GM23338 (cell line): ENCODE data around the gene PARVB. TPM values are rescaled to one million over a fixed set of nuclear protein-coding genes. Genes with fewer than 3 reads are reported as not detected.

Experiments
- ATAC-seq: fragments of 200-7000 bp; cut with Tn5 transposase; 3 replicates; pipeline ENCODE4 v1.9.1; 2020
- DNase-seq: peaks from one replicate; pipeline ENCODE4 v3.0.0-alpha.2; 2015; ENCODE audit warnings: low spot score
- H2AFZ ChIP-seq: fragments of 200-600 bp; sonication (generic); 2 replicates; pipeline ENCODE4 v1.8.0; 2016; ENCODE audit warnings: antibody characterized with exemption, mild to moderate bottlenecking, moderate library complexity
- H3F3A ChIP-seq: fragments of 200-600 bp; sonication (generic); replicated peaks from 2 replicates; pipeline ENCODE4 v1.8.0; 2017; ENCODE audit warnings: antibody characterized with exemption, mixed run types, low read depth
- H3K27ac ChIP-seq: fragments of 200-600 bp; sonication (generic); 2 replicates; pipeline ENCODE4 v1.6.1; 2016; ENCODE audit warnings: low read depth
- H3K27me3 ChIP-seq: fragments of 200-600 bp; sonication (generic); 2 replicates; pipeline ENCODE4 v1.8.0; 2016; ENCODE audit warnings: mild to moderate bottlenecking, mixed run types, moderate library complexity; ENCODE audit not compliant: insufficient read depth
- H3K36me3 ChIP-seq: fragments of 200-600 bp; sonication (generic); 2 replicates; pipeline ENCODE4 v1.8.0; 2016; ENCODE audit warnings: mild to moderate bottlenecking; ENCODE audit not compliant: insufficient read depth
- H3K4me1 ChIP-seq: fragments of 200-600 bp; sonication (generic); 2 replicates; pipeline ENCODE4 v1.8.0; 2016; ENCODE audit warnings: mild to moderate bottlenecking, moderate library complexity; ENCODE audit not compliant: insufficient read depth
- H3K4me2 ChIP-seq: fragments of 200-600 bp; sonication (generic); 2 replicates; pipeline ENCODE4 v1.7.1; 2017; ENCODE audit warnings: mixed run types
- H3K4me3 ChIP-seq: fragments of 200-600 bp; sonication (generic); 2 replicates; pipeline ENCODE4 v1.6.1; 2016; ENCODE audit warnings: mixed run types
- H3K79me2 ChIP-seq: fragments of 200-600 bp; sonication (generic); replicated peaks from 2 replicates; pipeline ENCODE4 v1.8.0; 2017; ENCODE audit warnings: mild to moderate bottlenecking; ENCODE audit not compliant: insufficient read depth
- H3K9me2 ChIP-seq: fragments of 200-600 bp; sonication (generic); 2 replicates; pipeline ENCODE4 v1.8.0; 2017; ENCODE audit not compliant: insufficient read depth
- H4K20me1 ChIP-seq: fragments of 200-600 bp; sonication (generic); replicated peaks from 2 replicates; pipeline ENCODE4 v1.8.0; 2017; ENCODE audit warnings: mild to moderate bottlenecking; ENCODE audit not compliant: insufficient read depth
- H3K27ac Mint-ChIP-seq: 2 replicates; pipeline ENCODE4 v1.8.0; 2020; ENCODE audit warnings: inconsistent platforms, mild to moderate bottlenecking, moderate library complexity, mixed read lengths
- H3K27me3 Mint-ChIP-seq: 3 replicates; pipeline ENCODE4 v1.8.0; 2022; ENCODE audit warnings: low read depth, mild to moderate bottlenecking, moderate library complexity, mixed read lengths, inconsistent platforms; ENCODE audit not compliant: insufficient read depth, poor library complexity
- H3K36me3 Mint-ChIP-seq: 3 replicates; pipeline ENCODE4 v1.8.0; 2021; ENCODE audit warnings: low read depth, mild to moderate bottlenecking, inconsistent platforms, moderate library complexity, mixed read lengths
- H3K4me1 Mint-ChIP-seq: 3 replicates; pipeline ENCODE4 v1.8.0; 2020; ENCODE audit warnings: mild to moderate bottlenecking, inconsistent platforms, mixed read lengths
- H3K4me3 Mint-ChIP-seq: 3 replicates; pipeline ENCODE4 v1.8.0; 2021; ENCODE audit warnings: moderate library complexity, mild to moderate bottlenecking, inconsistent platforms, mixed read lengths
- H3K9me3 Mint-ChIP-seq: 3 replicates; pipeline ENCODE4 v1.8.0; 2020; ENCODE audit warnings: moderate library complexity, mild to moderate bottlenecking, inconsistent platforms, mixed read lengths
- CREB1 ChIP-seq: fragments of 250-450 bp; sonication (Bioruptor Pico); IDR thresholded peaks from 2 replicates; pipeline ENCODE4 v1.5.0; 2020; ENCODE audit warnings: low read depth, mild to moderate bottlenecking, moderate library complexity
- CTCF ChIP-seq, 2 experiments: fragments of 200-600 bp in 1 of 2; sonication (generic) in 1 of 2; conservative IDR thresholded peaks; 2 replicates each; pipeline versions ENCODE4 v1.5.1 to v1.6.1; 2016 to 2017; ENCODE audit warnings: antibody characterized with exemption in 2 of 2, low read depth in 2 of 2, mild to moderate bottlenecking in 2 of 2, moderate library complexity in 1 of 2
- ETS1 ChIP-seq: IDR thresholded peaks from 2 replicates; pipeline ENCODE4 v1.6.1; 2016; ENCODE audit warnings: antibody characterized with exemption
- EZH2 ChIP-seq: fragments of 200-600 bp; sonication (generic); IDR thresholded peaks from one replicate; pipeline ENCODE4 v1.8.0; 2017; ENCODE audit warnings: antibody characterized with exemption, mild to moderate bottlenecking, low read depth; ENCODE audit not compliant: unreplicated experiment
- EZH2phosphoT487 ChIP-seq: fragments of 200-600 bp; sonication (generic); IDR thresholded peaks from one replicate; pipeline ENCODE4 v1.8.1; 2018; ENCODE audit warnings: antibody characterized with exemption; ENCODE audit not compliant: unreplicated experiment
- JUNB ChIP-seq: IDR thresholded peaks from one replicate; pipeline ENCODE4 v1.6.1; 2016; ENCODE audit warnings: antibody characterized with exemption; ENCODE audit not compliant: unreplicated experiment
- NANOG ChIP-seq: IDR thresholded peaks from 2 replicates; pipeline ENCODE4 v1.6.1; 2016; ENCODE audit warnings: antibody characterized with exemption, borderline replicate concordance
- POLR2AphosphoS5 ChIP-seq: IDR thresholded peaks from 2 replicates; pipeline ENCODE4 v1.6.1; 2016; ENCODE audit warnings: antibody characterized with exemption, low read depth
- REST ChIP-seq: IDR thresholded peaks from one replicate; pipeline ENCODE4 v1.6.1; 2018; ENCODE audit warnings: antibody characterized with exemption; ENCODE audit not compliant: unreplicated experiment
- STAT1 ChIP-seq: IDR thresholded peaks from one replicate; pipeline ENCODE4 v1.6.1; 2016; ENCODE audit warnings: antibody characterized with exemption; ENCODE audit not compliant: unreplicated experiment
- ZNF114 ChIP-seq: fragments of 250-450 bp; sonication (Bioruptor Pico); IDR thresholded peaks from 2 replicates; pipeline ENCODE4 v1.5.0; 2020; ENCODE audit warnings: mild to moderate bottlenecking, moderate library complexity
- ZNF331 ChIP-seq: fragments of 250-450 bp; sonication (Bioruptor Pico); IDR thresholded peaks from 2 replicates; pipeline ENCODE4 v1.5.0; 2020; ENCODE audit warnings: low read depth, mild to moderate bottlenecking, moderate library complexity
- ZNF462 ChIP-seq: fragments of 250-450 bp; sonication (Bioruptor Pico); IDR thresholded peaks from 2 replicates; pipeline ENCODE4 v1.5.0; 2020; ENCODE audit warnings: mild to moderate bottlenecking, moderate library complexity
- polyA plus RNA-seq: library from polyadenylated mRNA; unstranded; fragments of >200 nt; fragmentation: Nextera tagmentation; extraction: Ambion mirVana; gene quantifications from 2 replicates; pipeline ENCODE4 v1.2.1, GENCODE V29; 2016
- total RNA-seq: library from RNA; depleted of rRNA; stranded (reverse); fragments of >200 nt; shearing (Covaris generic); gene quantifications from 2 replicates; pipeline ENCODE4 v1.2.3, GENCODE V29; 2014

The PARVB gene
- total and polyA plus RNA-seq, 2 experiments from 2014 or later: 4.3 to 7.7 TPM

- no peak overlapping the region for H3K4me3 Mint-ChIP-seq
- no peaks in the 10 kb centered on the region for H3K4me1 ChIP-seq
- no peak overlapping the region for H3K27ac Mint-ChIP-seq
- peaks cover 6% of the 10 kb centered on the region; the same call in 2 of the 3 replicates for H3K4me1 Mint-ChIP-seq
- H2AFZ ChIP-seq: no peak overlapping the region
- no peaks in the 10 kb centered on the region for H3K36me3 Mint-ChIP-seq
- H3F3A ChIP-seq: no peaks in the 10 kb centered on the region
- peaks cover 2% of the 10 kb centered on the region for H3K27me3 Mint-ChIP-seq
- no peaks in the 10 kb centered on the region for H3K79me2 ChIP-seq
- no peak overlapping the region for H3K4me2 ChIP-seq
- no peaks in the 10 kb centered on the region for H4K20me1 ChIP-seq
- H3K36me3 ChIP-seq: no peaks in the 10 kb centered on the region
- no peak for ATAC-seq
- H3K27me3 ChIP-seq: no peaks in the 10 kb centered on the region
- no peak overlapping the region for H3K4me3 ChIP-seq
- DNase-seq: no peak
- H3K9me3 Mint-ChIP-seq: no peaks in the 10 kb centered on the region
- no peaks in the 10 kb centered on the region for H3K9me2 ChIP-seq
- H3K27ac ChIP-seq: no peak overlapping the region
- TF ChIP-seq ZNF462 (CRISPR knock-in tag): no peak
- TF ChIP-seq REST: no peak
- no peak for TF ChIP-seq CTCF (conservative IDR thresholded peaks at IDR 0.05; ENCODE audit: low read depth in 2 of 2)
- TF ChIP-seq POLR2AphosphoS5: no peak
- no peak for TF ChIP-seq NANOG
- no peak for TF ChIP-seq ETS1
- TF ChIP-seq STAT1: no peak
- no peak for TF ChIP-seq EZH2
- no peak for TF ChIP-seq ZNF331 (CRISPR knock-in tag)
- no peak for TF ChIP-seq EZH2phosphoT487
- TF ChIP-seq JUNB: no peak
- TF ChIP-seq ZNF114: no peak
- TF ChIP-seq CREB1: no peak
These were observed 13.6 kb downstream of the PARVB start for GRCh38 chr22:44037519-44038375.
